ENCODE measurements around the gene CCL18. TPM values are rescaled to one million over a fixed set of nuclear protein-coding genes. Genes with fewer than 3 reads are reported as not detected.

The CCL18 gene
- total and polyA plus RNA-seq, 2 of the 4 experiments (the other 2 are of a cell fraction): not detected

DNA sequence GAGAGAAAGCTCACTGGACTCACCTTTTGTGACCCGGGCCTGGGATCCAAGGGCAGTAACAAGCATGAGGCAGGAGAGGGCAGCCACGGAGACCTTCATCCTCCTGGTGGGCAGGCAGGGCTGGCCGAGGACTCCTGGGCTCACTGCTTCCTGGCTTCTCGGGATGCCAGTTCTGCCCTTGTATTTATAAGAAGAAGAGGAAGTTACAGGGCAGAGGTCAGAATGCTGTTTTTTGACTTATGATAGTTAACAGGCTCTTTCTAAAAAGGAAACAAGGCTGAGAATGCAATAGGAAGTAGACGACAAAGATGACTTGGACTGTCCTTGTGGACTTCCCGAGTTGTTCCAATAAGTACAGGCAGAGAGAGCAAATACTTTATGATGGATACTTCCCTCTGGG is 46.3 kb upstream of the CCL18 start, which contains the start of gene CCL23:
TSS of gene CCL23 (minus strand) at position 174 of the 400 bp plus-strand sequence. CDS start at position 99, 75 bp downstream.
- no peak within 1 kb of the TSS for H3K14ac ChIP-seq (replicated peaks; ENCODE audit: low read depth, low read length)
- POLR2A ChIA-PET (ENCODE audit: unreplicated experiment): no interaction called here
- no peaks in the 10 kb centered on the region for H3K36me3 ChIP-seq (ENCODE audit: control insufficient read depth, insufficient read depth, low read length)
- dilution Hi-C loops (cut with HindIII; ENCODE audit: low sequenced_read_pairs, unreplicated experiment) (no loop called here), intact Hi-C loops (cut with micrococcal nuclease) (loop anchor here (2.0 kb wide), 1 partner anchor 17 kb away; no protein-coding TSS in a partner anchor), in situ Hi-C loops (cut with MboI; ENCODE audit: low sequenced_read_pairs) (no loop called here)
- H4K5ac ChIP-seq (ENCODE audit: low read depth, low read length): no peak within 1 kb of the TSS
- H3K79me1 ChIP-seq (ENCODE audit: low read depth in 1 of 2, low read length in 2 of 2): no peaks in the 10 kb centered on the region
- H4K8ac ChIP-seq (ENCODE audit: low read depth in 2 of 2, low read length in 2 of 2): no peak within 1 kb of the TSS
- H3K4me3 ChIP-seq (ENCODE audit: insufficient read depth, low read depth, low read length): no peak within 1 kb of the TSS
- H2AK5ac ChIP-seq (ENCODE audit: low read depth, low read length): no peak within 1 kb of the TSS
- H2AK9ac ChIP-seq (replicated peaks; ENCODE audit: low read depth, low read length, poor library complexity): no peak within 1 kb of the TSS
- no peak within 1 kb of the TSS for H2AFZ ChIP-seq (replicated peaks; ENCODE audit: low read length, poor library complexity)
- no peak within 1 kb of the TSS for H3K18ac ChIP-seq (ENCODE audit: low read depth, low read length)
- H2BK5ac ChIP-seq (ENCODE audit: low read depth, low read length, poor library complexity, severe bottlenecking): no peak within 1 kb of the TSS
- CTCF ChIA-PET: interaction anchor here (0.6 kb wide), 1 partner anchor 180 kb away, joined by 8 read pairs; no protein-coding TSS in a partner anchor
- no peak within 1 kb of the TSS for H3K4ac ChIP-seq (ENCODE audit: low read depth, low read length)
- H3K9me1 ChIP-seq (ENCODE audit: insufficient read depth, low read length): no peaks in the 10 kb centered on the region
- TF ChIP-seq RAD21 (IDR thresholded peaks at IDR 0.05; ENCODE audit: low read length) (no peak), SMC3 (IDR thresholded peaks at IDR 0.05; ENCODE audit: low read depth, low read length) (no peak), MXI1 (IDR thresholded peaks at IDR 0.05; ENCODE audit: borderline replicate concordance, low read depth, low read length) (no peak), POLR2A (IDR thresholded peaks at IDR 0.05; ENCODE audit: low read depth, low read length) (no peak), BHLHE40 (IDR thresholded peaks at IDR 0.05; ENCODE audit: low read depth, low read length) (no peak), MAZ (IDR thresholded peaks at IDR 0.05; ENCODE audit: borderline replicate concordance, low read depth, low read length) (no peak), RFX5 (IDR thresholded peaks at IDR 0.05; ENCODE audit: low read depth, low read length) (no peak), CHD1 (IDR thresholded peaks at IDR 0.05; ENCODE audit: low read depth, low read length) (no peak), CEBPB (IDR thresholded peaks at IDR 0.05; ENCODE audit: low read depth, low read length) (no peak), RCOR1 (IDR thresholded peaks at IDR 0.05; ENCODE audit: insufficient replicate concordance, low read length) (no peak)
- TF ChIP-seq, protein P1, sequence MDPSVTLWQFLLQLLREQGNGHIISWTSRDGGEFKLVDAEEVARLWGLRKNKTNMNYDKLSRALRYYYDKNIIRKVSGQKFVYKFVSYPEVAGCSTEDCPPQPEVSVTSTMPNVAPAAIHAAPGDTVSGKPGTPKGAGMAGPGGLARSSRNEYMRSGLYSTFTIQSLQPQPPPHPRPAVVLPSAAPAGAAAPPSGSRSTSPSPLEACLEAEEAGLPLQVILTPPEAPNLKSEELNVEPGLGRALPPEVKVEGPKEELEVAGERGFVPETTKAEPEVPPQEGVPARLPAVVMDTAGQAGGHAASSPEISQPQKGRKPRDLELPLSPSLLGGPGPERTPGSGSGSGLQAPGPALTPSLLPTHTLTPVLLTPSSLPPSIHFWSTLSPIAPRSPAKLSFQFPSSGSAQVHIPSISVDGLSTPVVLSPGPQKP (IDR thresholded peaks at IDR 0.05; ENCODE audit: borderline replicate concordance, low read depth, low read length): no peak
- TF ChIP-seq, protein P2, sequence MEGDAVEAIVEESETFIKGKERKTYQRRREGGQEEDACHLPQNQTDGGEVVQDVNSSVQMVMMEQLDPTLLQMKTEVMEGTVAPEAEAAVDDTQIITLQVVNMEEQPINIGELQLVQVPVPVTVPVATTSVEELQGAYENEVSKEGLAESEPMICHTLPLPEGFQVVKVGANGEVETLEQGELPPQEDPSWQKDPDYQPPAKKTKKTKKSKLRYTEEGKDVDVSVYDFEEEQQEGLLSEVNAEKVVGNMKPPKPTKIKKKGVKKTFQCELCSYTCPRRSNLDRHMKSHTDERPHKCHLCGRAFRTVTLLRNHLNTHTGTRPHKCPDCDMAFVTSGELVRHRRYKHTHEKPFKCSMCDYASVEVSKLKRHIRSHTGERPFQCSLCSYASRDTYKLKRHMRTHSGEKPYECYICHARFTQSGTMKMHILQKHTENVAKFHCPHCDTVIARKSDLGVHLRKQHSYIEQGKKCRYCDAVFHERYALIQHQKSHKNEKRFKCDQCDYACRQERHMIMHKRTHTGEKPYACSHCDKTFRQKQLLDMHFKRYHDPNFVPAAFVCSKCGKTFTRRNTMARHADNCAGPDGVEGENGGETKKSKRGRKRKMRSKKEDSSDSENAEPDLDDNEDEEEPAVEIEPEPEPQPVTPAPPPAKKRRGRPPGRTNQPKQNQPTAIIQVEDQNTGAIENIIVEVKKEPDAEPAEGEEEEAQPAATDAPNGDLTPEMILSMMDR (conservative IDR thresholded peaks at IDR 0.05; ENCODE audit: low read depth, low read length): no peak
- TF ChIP-seq, protein P3, sequence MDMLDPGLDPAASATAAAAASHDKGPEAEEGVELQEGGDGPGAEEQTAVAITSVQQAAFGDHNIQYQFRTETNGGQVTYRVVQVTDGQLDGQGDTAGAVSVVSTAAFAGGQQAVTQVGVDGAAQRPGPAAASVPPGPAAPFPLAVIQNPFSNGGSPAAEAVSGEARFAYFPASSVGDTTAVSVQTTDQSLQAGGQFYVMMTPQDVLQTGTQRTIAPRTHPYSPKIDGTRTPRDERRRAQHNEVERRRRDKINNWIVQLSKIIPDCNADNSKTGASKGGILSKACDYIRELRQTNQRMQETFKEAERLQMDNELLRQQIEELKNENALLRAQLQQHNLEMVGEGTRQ (IDR thresholded peaks at IDR 0.05; ENCODE audit: low read depth, low read length): no peak
- no peak within 1 kb of the TSS for H3K23ac ChIP-seq (ENCODE audit: low read depth, low read length)
- H3K9ac ChIP-seq (ENCODE audit: low read depth, low read length): no peak within 1 kb of the TSS
- H3K4me1 ChIP-seq (ENCODE audit: control insufficient read depth, insufficient read depth, low read length): no peaks in the 10 kb centered on the region
- H4K20me1 ChIP-seq (ENCODE audit: insufficient read depth, low read length): no peaks in the 10 kb centered on the region
- no peak within 1 kb of the TSS for H3K27ac ChIP-seq (ENCODE audit: insufficient read depth, low read length)
- no TSS peak for BruUV-seq (replicated peaks)
- H2BK20ac ChIP-seq (ENCODE audit: low read depth, low read length): no peak within 1 kb of the TSS
- DNase-seq (no peak), ATAC-seq (ENCODE audit: low read depth) (no peak)
- H4K91ac ChIP-seq (ENCODE audit: insufficient read depth, low read depth, low read length): no peak within 1 kb of the TSS
- no peak within 1 kb of the TSS for H2BK120ac ChIP-seq (ENCODE audit: low read depth, low read length)
- H3K9me3 ChIP-seq (ENCODE audit: control insufficient read depth, insufficient read depth, low read length): no peaks in the 10 kb centered on the region
- WGBS, 2 experiments (ENCODE audit: extremely low coverage in 2 of 2, insufficient read length in 1 of 2): no CpG with 5 or more reads among the region's 6 CpGs
- H3K4me2 ChIP-seq (ENCODE audit: low read depth, low read length): no peak within 1 kb of the TSS
- H2BK15ac ChIP-seq (ENCODE audit: low read depth, low read length): no peak within 1 kb of the TSS
- H3K27me3 ChIP-seq (ENCODE audit: control insufficient read depth, insufficient read depth, low read length): peaks cover 1% of the 10 kb centered on the region
- no peak within 1 kb of the TSS for H3K56ac ChIP-seq (ENCODE audit: extremely low read depth, insufficient read depth, low read length)
